GOT3 (cell line): ENCODE data around the gene MEGF6.

Experiments
- DNase-seq: peaks from one replicate; lab custom pipeline; 2025; ENCODE audit warnings: mixed read lengths; lab: John Stamatoyannopoulos, UW

The MEGF6 gene

DNA sequence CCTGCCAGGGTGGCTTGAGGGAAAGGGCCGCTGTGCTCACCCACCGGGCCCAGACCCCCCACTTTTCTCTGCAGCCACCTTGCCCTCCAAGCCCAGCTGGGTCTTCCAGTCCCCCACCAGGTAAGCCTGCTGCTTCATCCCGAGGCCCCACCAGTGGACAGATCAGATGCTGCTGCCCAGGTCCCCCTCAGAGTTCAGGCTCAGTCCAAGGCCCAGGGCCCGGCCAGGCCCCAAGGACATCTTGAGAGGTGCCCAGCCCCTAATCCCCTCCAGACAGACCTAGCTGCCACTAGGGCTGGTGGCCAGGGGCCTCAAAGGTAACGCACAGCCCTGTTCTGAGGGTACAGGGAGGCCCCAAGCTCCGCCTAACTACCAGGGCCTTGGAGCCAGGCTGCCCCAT lies 58.6 kb downstream of the MEGF6 start:
- no peak for DNase-seq

DNA sequence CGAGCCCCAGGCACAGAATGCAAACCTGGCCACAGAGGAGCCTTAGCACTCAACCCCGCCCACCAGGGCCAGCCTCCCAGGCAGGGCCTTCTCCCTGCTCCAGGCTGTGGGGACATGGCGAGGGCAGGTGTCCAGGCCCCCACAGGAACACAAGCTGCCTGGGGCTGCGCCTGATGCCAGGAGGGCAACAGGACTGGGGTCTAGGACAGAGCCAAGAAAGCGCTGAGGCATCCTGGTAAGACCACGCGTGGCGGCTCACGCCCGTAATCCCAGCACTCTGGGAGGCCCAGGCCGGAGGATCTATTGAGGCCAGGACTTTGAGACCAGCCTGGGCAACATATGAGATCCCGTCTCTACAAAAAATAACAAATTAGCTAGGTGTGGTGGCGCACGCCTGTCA lies 59.1 kb downstream of the MEGF6 start:
- no peak for DNase-seq

DNA sequence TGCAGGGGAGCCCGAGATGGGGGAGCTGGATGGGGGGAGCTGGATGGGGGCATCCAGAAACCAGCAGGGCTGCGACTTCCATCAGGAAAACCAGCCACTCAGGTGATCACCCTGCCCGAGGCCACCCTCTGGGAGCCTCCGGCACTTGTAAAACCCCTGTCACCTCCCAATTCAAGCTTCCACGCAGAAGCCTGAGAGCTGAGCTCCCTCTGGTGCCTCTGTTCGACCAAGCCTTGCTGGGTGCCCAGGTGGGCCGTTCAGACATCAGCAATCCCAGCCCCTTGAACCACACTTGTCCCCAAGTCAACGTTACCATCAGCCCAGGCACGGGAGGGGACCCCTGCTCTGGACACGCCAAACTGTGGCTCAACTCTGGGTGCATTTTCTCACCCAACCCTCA lies 59.6 kb downstream of the MEGF6 start:
- DNase-seq: no peak

DNA sequence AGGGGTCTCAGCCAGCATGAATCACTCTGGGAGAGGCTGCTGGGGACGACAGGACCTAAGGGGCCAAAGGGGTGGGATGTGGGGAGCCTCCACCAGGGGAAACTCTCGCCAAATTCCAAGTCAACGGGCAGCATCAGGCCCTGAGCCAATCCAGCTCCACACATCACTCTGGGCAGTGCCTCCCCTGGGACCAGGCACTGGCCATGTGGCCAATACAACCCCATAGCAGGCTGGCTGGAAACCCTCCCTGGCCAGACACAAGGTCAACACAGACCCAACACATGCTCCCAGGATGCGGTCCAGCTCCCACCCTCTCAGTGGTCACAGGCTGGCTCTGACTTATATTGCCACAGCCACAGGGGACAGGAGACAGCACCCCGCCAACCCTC lies 60.0 kb downstream of the MEGF6 start:
- no peak for DNase-seq

DNA sequence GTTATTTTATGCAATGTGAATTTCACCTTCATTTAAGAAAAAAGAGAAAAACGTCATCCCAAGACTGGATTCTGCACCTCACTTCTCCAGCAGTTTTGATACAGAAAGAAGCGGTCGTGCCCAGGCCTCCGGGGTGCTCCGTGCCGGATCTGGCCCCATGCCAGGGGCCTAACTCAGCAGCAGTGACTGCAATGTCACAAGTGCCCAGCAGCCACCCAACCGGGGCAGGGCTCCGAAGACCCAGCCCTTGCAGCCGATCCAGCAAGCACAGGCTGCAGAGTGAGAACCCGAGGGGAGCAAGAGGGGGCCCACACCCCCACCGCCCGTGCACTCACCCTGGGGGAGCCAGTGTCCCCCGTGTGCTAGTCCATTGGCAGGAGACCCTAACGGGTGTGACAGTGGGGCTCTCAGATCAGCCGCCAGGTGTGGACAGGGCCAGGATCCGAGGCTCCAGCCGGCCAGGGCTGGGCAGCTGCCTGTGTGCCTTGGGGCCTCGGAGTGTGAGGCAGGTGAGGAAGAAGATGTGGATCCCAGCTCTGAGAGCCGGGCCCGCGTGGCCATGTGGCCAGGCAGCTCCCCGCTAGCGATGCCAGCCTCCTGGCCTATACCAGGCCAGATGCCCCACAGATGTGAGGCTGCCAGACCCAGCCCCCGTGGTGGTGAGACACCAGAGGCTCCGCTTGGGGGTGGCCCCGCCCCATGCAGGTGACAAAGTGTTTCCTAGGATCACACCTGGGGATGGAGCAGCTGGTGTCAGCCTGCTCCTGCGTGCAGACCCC lies 60.6 kb downstream of the MEGF6 start:
- no peak for DNase-seq

DNA sequence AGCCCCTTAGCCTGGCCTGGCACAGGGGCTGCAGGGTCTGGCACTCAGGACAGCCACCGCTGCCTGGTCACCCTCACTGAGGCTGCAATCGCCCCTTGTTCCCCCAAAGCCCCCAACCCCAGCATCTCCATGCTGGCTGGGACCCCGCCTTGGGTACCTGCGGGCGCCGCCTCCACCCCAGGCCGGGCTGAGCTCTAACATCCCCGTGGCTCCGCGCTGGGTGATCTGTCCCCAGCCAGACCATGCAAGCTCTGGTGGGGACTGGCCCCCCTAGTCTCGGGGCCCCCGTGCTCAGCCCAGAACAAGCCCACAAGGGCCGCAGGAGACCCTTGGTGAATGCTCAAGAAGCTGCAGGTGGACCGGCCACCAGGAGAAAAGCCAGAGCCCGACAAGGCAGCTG lies 62.4 kb downstream of the MEGF6 start:
- DNase-seq: no peak

DNA sequence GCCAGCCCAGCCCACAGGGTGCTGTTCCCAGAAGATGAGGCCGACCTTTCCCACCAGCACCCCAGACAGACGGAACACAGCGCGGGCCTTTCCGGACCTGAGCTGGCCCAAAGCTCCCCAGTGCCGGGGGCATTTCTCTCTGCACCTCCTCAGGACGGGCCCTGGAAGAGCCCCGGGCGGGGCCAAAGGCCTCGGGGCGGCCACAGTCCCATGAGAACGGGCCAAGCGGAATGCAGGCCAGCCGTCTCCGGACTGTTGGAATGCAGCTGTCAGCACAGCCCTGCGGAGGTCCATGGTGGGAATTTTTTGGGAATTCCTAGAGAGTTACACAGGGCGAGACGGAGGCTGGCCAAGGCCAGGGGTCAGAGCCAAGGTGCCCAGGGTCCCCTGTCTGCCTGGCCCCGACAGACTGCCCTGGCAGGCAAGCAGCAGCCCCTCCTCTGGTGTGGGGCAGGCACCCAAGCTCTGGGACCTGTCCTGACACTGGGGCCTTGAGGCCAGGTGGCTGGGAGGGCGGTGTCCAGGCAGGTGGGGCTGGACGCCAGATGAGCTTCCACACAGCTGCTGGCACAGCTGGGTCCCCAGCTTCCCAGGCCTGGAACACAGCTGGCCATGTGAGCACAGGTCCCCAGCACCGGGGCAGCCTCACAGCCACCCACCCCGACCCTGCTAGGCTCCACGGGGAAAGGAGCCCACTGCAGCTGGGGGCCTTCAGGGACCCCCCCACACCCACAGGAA lies 63.0 kb downstream of the MEGF6 start:
- DNase-seq: no peak

DNA sequence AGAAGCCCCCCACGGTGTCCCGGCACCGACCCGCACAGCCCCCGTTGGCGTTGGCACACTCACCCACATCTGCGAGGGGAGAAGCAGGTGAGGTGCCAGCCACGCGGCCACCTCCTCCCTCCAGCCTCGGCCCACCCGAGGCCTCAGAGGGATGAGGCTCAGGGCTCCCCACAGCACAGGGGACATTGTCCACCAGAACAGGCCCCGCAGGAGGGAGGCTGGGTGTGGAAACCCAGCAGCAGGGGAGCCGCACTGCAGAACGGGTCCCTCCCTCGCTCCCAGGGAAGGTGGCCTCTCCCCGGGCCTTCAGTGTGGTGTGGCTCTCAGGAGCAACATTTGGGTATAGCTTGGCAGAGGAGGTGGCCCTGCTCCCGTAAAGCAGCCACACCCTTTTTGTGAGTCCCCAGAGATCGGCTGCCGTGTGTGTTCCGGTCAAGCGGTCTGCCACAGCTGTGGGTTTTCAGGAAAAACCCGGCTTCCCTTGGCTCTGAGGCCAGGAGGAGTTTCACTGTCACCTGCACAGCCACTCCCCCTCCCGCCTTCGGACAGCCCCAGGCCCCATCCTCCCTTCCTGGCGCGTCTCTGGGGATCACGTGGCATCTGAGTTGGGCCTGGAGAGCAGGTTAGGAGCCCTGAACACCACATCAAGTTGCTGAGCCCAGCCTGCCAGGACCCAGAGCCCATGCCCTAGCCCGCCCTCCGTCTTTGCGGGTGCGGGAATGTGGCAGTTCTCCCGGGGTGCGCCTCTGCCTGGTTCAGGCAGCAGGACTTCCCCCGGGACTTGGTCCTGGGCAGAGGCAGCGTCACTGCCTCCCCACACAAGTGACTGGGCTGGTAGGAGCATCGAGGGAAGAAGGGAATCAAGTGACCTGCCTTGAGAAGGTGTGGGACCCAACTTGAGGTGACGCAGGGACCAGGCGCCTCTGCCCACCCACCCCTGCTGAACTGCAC lies 64.0 kb downstream of the MEGF6 start:
- DNase-seq: no peak

DNA sequence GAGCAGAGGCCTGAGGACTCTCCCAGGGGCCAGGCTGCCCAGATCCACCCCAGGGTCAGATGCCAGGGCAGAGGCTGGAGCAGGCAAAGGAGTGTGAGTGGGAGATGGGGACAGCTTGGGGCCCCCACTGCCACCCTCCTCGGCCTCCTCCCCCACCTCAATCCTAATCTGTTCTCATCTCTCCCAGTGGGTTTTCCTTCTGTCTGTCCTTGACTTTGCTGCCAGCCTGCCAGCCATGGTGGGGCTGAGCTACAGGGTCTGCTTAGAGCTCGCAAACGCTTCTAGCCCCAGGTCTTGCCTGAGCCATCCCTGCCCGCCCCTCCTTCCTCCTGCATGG lies 65.3 kb downstream of the MEGF6 start:
- no peak for DNase-seq

DNA sequence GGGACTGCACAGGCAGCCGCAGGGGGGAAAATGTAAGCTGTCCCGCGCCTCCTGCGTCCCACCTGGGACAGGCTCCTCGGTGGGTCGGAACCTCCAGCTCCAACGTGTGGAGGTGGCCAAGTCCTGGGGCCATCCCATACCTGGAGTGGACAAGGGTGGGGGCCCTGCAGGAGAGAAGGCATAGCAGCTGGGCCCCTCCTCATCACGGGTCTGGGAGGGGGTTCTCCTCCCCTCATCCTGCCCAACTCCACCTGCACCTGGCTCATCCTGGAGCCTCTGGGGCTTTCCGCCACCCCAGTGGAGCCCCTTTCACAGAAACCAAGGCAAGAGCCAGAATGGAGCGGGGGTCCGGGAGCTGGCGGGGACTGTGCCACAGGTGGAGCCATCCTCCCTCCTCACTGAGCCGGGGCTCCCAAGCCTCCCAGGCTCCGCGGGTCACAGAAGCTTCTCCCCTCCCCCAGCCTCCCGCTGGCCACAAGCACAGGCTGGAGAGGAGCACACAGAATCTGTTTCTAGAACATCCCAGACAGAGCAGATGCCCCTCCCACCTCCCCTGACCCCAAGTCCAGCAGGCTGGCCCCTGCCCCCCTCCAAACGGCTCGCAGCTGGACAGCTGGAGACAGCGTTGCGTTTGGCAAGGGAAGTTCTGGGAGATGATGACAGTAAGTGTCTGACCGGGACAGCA lies 65.8 kb downstream of the MEGF6 start:
- DNase-seq: no peak

DNA sequence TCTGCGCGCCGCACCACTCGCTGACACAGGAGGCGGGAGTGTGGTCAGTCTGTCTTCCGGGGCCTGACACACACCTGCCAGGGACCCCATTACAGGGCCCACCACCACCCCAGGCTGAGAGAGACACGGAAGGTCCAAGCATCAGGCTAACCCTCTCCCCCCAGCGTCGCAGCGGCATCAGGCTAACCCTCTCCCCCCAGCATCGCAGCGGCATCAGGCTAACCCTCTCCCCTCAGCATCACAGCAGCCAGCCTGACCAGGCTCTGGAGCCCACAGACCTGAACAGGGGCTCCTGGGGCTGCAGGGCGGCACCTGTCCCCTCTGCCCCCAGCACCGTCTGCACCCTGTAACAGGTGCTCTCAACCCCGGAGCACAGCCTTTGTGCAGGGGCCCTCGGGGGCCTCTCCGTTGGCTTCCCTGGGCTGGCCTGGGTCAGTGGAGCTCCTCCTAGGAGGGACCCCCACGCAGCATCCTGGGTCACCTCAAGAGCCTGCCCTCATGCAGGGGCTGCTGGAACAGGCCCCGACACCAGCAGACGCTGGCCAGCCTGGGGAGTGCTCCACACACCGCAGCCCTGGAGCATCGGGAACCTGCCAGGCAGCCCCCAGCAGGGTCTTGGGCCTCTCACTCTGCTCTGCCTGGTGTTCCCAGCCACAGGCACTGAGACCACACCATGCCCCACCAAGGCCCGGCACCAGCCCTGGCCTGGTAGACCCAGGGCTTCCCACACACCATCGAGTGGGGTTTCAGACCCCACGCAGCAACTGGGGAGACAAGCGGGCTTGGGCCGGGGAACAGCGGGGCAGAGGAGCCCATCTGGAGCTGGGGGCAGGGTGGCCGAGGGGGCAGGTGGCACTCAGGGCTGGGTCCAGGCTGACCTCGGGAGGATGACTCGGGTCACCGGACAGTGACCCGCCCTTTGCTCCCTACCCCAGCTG lies 67.0 kb downstream of the MEGF6 start:
- DNase-seq: no peak

DNA sequence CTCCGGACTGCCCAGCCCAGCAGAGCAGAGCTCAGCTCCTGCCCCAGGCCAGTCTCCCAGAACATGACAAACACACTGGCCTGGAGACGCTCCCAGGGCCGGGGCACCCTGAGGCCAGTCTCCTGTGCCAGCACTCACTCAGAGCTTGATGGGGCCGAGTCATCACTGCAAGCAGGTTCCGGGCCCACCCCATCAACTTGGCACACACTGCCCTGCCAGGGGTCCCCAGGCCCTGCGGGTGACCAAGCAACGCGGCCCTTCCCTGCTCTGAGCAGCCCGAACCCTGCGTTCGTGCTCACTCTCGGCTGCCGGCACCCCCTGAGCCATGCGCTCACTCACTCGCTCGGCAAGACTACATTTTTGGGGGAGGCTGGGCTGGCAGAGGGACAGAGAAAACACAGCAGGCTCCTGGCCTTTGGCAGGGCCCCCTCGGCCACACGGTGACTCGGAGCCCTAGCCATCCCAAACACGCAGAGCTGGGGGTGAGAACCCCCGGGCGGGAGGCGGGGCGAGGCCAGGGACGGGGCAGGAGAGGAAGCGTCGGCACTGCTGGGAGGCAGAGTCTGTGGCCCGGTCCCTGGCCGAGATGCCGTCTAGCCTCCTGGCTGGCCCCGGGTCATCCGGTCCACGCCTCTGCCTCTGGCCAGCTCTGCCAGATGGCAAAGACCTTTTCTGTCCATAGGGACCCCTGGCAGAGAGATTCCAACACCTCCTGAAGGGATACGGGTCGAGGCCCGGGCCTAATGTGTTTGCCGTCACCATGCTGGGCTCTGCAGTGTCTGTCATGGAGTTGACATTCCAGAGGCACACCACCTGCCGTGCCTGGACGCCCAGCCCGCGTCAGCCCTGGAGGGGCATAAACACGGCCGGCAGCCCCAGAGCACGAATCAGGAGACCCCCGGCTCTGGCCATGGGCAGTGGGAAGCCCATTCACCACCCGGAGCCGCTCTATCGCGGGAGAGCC lies 68.0 kb downstream of the MEGF6 start:
- DNase-seq: peak; percentile 74

DNA sequence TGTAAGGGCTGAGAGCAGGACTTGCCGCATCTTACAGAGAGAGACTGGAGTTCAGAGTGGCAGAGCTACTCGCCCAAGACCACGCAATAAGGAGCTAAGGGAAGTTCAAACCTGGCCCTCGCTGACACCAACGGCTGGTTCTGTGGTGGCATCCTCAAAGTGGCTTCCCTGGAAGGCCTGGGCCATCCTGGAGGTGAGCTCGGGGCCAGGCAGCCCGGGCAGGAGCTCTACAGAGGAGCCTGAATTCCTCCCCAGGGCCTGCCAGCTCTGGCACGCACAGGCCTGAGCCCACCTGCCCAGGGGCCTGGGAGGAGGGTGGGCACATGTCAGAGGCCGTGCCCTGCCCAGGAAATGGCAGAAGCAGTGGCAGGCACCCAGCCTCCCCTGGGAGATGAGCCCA lies 68.6 kb downstream of the MEGF6 start:
- no peak for DNase-seq

DNA sequence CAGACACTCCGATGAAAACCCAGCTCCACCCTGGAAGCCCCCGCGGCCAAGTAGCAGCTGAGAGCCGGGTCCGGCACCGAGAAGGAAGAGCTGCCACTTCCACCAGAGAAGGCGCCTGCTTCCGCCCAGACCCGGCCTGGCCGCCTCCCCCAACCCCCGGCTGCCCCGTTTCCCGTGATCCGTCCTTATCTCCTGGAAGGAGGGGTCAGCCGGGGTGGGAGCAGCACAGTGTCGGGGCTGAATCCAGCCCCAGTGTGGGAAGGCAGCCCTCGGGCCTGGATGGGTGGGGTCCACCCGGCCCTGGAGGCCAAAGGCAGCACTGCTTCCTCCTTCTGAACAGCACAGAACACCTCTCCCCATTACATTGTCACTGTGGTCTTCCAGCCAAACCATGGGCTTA lies 69.4 kb downstream of the MEGF6 start:
- no peak for DNase-seq

DNA sequence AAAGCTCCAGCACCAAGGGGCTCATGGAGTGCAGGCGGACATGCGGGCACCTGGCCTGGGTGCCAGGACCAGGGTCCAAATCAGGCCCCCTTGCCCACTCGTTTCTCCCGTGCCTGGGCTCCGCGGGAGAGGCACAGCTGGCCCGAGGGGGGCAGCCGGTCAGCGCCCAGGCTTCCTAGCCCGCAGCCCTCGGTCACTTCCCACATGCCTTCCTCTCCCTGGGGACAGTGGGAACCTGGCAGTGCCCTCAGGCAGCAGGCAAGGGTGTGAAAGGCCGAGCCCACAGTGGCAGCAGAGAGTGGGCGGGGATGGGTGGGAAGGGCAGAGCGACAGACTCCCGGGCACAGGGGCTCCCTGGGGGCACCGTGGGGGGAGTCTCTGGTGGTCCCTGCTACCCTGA lies 69.8 kb downstream of the MEGF6 start:
- no peak for DNase-seq

DNA sequence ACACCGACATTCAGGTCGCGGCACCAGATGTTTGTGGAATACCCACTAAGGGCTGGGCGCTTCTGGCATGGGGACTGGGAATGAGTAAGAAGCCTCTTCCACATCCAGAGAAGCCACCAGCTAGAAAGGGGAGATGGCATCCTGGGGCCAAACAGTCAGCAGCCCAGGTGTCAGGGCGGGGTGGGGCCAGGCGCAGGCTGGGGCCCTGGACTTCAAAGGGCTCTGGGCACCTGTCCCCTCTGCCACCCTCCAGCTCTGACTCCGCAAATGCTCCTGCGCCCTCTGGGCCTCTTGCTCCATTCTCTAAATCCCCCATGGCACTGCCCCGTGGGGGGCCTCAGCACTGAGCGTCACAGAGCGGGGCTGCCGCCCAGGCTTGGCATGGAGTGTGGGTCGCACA lies 70.4 kb downstream of the MEGF6 start:
- no peak for DNase-seq

DNA sequence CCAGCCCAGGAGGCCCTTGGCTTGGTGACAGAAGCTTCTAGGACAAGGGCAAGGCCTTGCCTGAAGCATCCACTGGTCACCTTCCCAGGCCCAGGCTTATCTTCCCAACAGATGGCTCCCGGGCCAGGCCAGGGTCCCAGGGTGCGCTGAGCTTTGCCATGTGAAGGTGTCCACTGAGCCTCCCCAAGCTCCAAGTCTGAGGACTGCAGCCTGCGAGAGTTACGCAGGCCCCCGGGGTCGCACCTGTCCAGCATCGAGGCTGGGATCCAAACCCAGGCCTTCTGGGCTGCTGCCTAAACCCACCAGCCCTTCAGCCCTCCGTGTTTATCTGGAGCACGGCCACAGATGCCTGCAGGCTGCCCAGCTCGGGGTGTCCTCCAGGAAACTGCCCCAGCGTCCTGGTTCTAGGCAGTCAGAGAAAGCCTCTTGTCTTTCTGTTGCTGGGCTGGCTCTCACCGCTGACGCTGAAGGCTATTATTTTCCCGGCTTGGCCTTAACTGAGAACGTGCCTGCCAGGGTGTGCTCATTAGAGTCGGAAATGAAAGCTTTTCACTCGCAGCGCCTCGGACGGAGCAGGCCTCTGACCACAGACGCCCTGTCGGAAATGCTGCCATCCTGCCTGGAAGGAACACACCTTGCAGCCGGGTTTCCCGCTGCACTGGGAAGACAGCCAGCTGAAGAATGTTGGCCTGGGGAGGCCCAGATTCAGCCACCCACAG lies 71.4 kb downstream of the MEGF6 start:
- no peak for DNase-seq

DNA sequence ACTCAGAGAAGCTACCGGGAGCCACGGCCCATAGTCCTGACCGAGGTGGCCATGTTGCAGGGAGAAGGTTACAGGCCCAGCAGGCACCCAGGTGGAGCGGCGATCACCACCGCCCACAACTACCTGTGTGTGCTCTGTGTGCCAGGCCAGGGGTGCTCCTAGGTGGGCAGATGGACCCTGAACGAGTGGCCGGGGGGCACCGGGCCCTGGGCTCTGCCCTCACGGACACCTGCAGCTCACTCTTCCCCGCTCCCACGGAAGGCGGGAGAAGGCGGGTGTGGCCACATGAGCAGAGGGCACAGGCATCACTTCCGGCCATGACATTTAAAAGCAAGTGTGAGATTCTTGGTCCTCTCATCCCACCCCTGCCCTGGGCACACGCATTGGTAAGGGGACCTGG lies 73.9 kb downstream of the MEGF6 start:
- DNase-seq: no peak
